SK-N-SH treated with all-trans-retinoic acid at 6 μM for 48 hours (cell line): ENCODE results near the gene PDCD1.

Experiments
- ATAC-seq: fragments of 200-7000 bp; cut with Tn5 transposase; 3 replicates; pipeline ENCODE4 v1.9.1; 2020; ENCODE audit warnings: mild to moderate bottlenecking, moderate library complexity
- ARNTL ChIP-seq: fragments of 450-650 bp; formaldehyde crosslinking; IDR thresholded peaks from 2 replicates; pipeline ENCODE4 v1.5.0; 2020; ENCODE audit warnings: low read depth, mild to moderate bottlenecking, moderate library complexity, borderline replicate concordance
- BACH2 ChIP-seq: fragments of 250-450 bp; sonication (Bioruptor Pico); IDR thresholded peaks from 2 replicates; pipeline ENCODE4 v1.9.0; 2021; ENCODE audit warnings: mild to moderate bottlenecking, borderline replicate concordance
- CSDC2 ChIP-seq: fragments of 250-450 bp; sonication (Bioruptor Pico); IDR thresholded peaks from 2 replicates; pipeline ENCODE4 v1.5.0; 2020; ENCODE audit warnings: mild to moderate bottlenecking, moderate library complexity
- ESRRG ChIP-seq: fragments of 250-450 bp; sonication (Bioruptor Pico); IDR thresholded peaks from 2 replicates; pipeline ENCODE4 v1.6.1; 2021; ENCODE audit warnings: mild to moderate bottlenecking
- OSR1 ChIP-seq: fragments of 250-450 bp; sonication (Bioruptor Pico); IDR thresholded peaks from 2 replicates; pipeline ENCODE4 v1.8.0; 2022; ENCODE audit warnings: moderate library complexity, mild to moderate bottlenecking, inconsistent platforms
- PPARA ChIP-seq: fragments of 250-450 bp; sonication (Bioruptor Pico); IDR thresholded peaks from 2 replicates; pipeline ENCODE4 v1.5.0; 2020; ENCODE audit warnings: mild to moderate bottlenecking, borderline replicate concordance
- RARB ChIP-seq: fragments of 250-450 bp; sonication (Bioruptor Pico); IDR thresholded peaks from 2 replicates; pipeline ENCODE4 v1.8.0; 2021; ENCODE audit warnings: mild to moderate bottlenecking, moderate library complexity
- TCF4 ChIP-seq: fragments of 250-450 bp; sonication (Bioruptor Pico); IDR thresholded peaks from 2 replicates; pipeline ENCODE4 v1.8.0; 2021; ENCODE audit warnings: mild to moderate bottlenecking, moderate library complexity, borderline replicate concordance
- TOX ChIP-seq: fragments of 250-450 bp; sonication (Bioruptor Pico); IDR thresholded peaks from 2 replicates; pipeline ENCODE4 v1.8.0; 2021; ENCODE audit warnings: mild to moderate bottlenecking, moderate library complexity, borderline replicate concordance
- ZNF565 ChIP-seq: fragments of 450-650 bp; formaldehyde crosslinking; conservative IDR thresholded peaks from 2 replicates; pipeline ENCODE4 v1.5.0; 2020; ENCODE audit warnings: low read depth, mild to moderate bottlenecking, moderate library complexity
- ZNF70 ChIP-seq: fragments of 450-650 bp; formaldehyde crosslinking; IDR thresholded peaks from 2 replicates; pipeline ENCODE4 v1.5.0; 2020; ENCODE audit warnings: mild to moderate bottlenecking, moderate library complexity
- ZNF8 ChIP-seq: fragments of 450-650 bp; formaldehyde crosslinking; IDR thresholded peaks from 2 replicates; pipeline ENCODE4 v1.5.0; 2020; ENCODE audit warnings: mild to moderate bottlenecking, moderate library complexity
- TF ChIP-seq, protein P1 (sequence below): fragments of 250-450 bp; sonication (Bioruptor Pico); IDR thresholded peaks from 2 replicates; pipeline ENCODE4 v1.5.1; 2020; ENCODE audit warnings: low read depth, mild to moderate bottlenecking, moderate library complexity
- TF ChIP-seq, protein P2 (sequence below): fragments of 250-450 bp; sonication (Bioruptor Pico); IDR thresholded peaks from 2 replicates; pipeline ENCODE4 v1.8.0; 2020; ENCODE audit warnings: mild to moderate bottlenecking, moderate library complexity, borderline replicate concordance
- TF ChIP-seq, protein P3 (sequence below): fragments of 250-450 bp; sonication (Bioruptor Pico); IDR thresholded peaks from 2 replicates; pipeline ENCODE4 v1.8.0; 2021; ENCODE audit warnings: low read depth, mild to moderate bottlenecking, moderate library complexity, borderline replicate concordance

Gene PDCD1

DNA sequence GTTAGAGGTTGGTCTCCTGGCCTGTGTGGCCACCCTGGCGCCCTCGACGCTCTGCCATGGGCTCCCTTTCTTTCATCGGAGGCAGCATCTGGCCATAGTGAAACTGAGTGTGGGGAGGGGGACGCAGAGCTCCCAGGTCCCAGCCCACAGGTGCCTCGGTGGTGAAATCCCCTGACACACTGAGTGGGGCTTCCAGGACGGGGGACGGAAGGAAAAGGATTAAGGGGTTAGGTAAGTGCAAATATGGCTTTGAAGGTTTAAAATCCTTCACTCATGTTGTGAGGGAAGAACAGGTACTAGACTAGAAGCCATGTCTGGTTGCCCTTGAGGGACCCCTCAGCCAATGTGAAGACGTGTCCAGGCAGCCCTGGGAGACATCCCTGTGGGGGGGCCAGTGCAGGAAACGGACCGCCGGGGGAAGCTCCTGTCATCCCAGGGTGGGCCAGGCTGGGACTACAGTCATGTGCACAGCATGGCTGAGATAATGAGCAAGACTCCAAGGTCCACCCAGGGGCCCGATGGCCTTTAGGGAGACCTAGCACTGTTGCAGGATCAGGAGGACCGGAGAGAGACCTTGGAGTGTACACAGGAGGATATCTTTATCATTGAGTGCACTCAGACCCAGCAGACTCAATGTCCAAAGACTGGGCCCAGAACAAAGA lies 47.2 kb upstream of the PDCD1 start:
- ATAC-seq = no peak
- TF ChIP-seq ZNF8 (CRISPR knock-in tag) = no peak
- TF ChIP-seq, protein P1, sequence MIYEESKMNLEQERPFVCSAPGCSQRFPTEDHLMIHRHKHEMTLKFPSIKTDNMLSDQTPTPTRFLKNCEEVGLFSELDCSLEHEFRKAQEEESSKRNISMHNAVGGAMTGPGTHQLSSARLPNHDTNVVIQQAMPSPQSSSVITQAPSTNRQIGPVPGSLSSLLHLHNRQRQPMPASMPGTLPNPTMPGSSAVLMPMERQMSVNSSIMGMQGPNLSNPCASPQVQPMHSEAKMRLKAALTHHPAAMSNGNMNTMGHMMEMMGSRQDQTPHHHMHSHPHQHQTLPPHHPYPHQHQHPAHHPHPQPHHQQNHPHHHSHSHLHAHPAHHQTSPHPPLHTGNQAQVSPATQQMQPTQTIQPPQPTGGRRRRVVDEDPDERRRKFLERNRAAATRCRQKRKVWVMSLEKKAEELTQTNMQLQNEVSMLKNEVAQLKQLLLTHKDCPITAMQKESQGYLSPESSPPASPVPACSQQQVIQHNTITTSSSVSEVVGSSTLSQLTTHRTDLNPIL (CRISPR knock-in tag) = no peak
- TF ChIP-seq ARNTL (CRISPR knock-in tag) = no peak
- TF ChIP-seq TCF4 = no peak
- TF ChIP-seq, protein P2, sequence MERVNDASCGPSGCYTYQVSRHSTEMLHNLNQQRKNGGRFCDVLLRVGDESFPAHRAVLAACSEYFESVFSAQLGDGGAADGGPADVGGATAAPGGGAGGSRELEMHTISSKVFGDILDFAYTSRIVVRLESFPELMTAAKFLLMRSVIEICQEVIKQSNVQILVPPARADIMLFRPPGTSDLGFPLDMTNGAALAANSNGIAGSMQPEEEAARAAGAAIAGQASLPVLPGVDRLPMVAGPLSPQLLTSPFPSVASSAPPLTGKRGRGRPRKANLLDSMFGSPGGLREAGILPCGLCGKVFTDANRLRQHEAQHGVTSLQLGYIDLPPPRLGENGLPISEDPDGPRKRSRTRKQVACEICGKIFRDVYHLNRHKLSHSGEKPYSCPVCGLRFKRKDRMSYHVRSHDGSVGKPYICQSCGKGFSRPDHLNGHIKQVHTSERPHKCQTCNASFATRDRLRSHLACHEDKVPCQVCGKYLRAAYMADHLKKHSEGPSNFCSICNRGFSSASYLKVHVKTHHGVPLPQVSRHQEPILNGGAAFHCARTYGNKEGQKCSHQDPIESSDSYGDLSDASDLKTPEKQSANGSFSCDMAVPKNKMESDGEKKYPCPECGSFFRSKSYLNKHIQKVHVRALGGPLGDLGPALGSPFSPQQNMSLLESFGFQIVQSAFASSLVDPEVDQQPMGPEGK (CRISPR knock-in tag) = no peak
- TF ChIP-seq ESRRG (CRISPR knock-in tag) = no peak
- no peak for TF ChIP-seq CSDC2
- no peak for TF ChIP-seq OSR1 (CRISPR knock-in tag)
- TF ChIP-seq ZNF565 (CRISPR knock-in tag) = no peak

DNA sequence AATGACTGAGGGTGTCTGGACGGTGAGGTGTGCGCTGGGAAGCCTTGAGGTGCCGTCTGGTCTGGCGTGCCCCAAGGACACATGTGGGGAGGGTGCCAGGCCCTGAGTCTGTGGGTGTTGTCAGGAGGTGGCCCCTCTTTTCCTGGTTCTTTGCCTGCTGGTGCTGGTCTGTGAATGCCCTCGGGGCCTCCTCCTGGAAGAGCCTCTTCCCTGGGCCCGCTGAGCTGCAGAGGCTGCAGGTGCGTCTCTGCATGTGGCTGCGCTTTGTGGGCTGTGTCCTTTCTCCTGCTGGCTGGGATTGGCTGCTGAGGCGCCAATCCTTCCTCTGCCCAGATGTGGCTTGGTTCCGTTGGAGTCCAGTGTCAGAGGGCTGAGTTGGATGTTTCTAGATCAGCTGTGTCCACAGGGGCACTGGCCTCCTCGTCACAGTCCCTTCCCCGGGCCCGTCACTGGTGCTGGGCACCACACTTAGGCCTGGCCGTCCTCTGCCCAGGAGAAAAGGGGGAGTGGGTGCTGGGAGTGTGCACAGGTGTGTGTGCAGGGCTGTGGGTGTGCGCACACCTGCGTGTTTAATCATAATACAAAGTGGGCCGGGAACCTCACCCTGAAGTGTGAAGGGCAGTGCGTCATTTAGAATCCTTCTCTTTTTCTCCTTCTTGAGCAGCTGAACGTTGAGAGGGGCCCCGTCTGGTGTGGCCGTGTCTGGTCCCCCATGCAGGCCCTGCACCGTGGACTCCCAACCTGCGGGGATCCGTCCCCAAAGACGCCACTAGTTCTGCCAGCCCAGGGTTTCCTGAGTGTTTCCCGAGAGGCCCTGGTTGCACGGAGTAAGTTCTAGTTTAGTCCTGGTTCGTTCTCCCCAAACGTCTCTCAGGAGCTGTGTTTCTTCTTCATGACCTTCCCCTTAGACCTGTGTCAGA lies 46.4 kb upstream of the PDCD1 start:
- no peak for TF ChIP-seq TOX (CRISPR knock-in tag)
- no peak for TF ChIP-seq ZNF8 (CRISPR knock-in tag)
- TF ChIP-seq ZNF70 (CRISPR knock-in tag) = no peak
- TF ChIP-seq, protein P2 (CRISPR knock-in tag) = no peak
- TF ChIP-seq, protein P3, sequence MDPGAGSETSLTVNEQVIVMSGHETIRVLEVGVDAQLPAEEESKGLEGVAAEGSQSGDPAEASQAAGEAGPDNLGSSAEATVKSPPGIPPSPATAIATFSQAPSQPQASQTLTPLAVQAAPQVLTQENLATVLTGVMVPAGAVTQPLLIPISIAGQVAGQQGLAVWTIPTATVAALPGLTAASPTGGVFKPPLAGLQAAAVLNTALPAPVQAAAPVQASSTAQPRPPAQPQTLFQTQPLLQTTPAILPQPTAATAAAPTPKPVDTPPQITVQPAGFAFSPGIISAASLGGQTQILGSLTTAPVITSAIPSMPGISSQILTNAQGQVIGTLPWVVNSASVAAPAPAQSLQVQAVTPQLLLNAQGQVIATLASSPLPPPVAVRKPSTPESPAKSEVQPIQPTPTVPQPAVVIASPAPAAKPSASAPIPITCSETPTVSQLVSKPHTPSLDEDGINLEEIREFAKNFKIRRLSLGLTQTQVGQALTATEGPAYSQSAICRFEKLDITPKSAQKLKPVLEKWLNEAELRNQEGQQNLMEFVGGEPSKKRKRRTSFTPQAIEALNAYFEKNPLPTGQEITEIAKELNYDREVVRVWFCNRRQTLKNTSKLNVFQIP (CRISPR knock-in tag) = no peak
- TF ChIP-seq ARNTL (CRISPR knock-in tag) = no peak
- TF ChIP-seq, protein P1 (CRISPR knock-in tag) = no peak
- ATAC-seq = no peak

DNA sequence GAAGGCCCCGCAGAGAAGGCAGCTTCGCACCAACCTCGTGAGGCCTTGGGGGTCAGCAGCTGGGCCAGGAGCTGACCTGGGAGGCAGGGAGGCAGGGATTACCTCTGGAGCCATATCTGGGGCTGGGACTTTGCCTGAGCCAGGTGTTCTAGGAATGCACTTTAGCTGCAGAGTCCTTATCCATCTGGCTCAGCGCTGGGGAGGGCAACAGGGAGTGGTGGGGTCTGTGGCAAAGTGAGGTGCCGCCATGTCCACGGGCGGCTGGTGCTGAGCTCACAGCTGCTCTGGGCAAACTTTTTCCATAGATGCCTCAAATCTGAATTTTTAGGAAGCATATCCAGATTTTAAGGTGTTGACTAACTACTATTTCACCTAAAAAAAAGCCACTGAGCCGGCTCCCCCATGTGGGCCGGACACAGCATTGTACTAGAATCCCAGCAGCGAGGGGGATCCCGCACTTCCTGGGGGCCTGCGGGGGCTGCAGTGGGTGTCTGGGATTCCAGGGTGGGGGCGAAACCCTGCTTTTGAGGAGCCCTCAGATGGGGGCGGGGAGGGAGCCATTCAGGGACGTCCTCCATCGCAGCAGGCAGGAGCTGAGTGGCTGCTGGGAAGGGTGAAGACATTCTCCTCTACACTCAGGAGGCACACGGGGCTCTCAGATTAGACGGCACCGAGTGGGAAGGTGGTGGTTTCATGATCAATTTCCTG lies 45.5 kb upstream of the PDCD1 start:
- ATAC-seq = no peak
- TF ChIP-seq BACH2 (no peak), ZNF70 (CRISPR knock-in tag) (no peak), PPARA (CRISPR knock-in tag) (no peak), RARB (no peak), ZNF565 (CRISPR knock-in tag) (no peak)
- TF ChIP-seq, protein P3 (CRISPR knock-in tag) = no peak
